Measurements from ENCODE around the gene MLLT3.

GRCh38 chr9:20404192-20404813 is 218.0 kb downstream of the MLLT3 start:
- no peak for TF ChIP-seq SPI1 (IDR thresholded peaks at IDR 0.05; ENCODE audit: low read depth, low read length)
- TF ChIP-seq POLR2A (IDR thresholded peaks at IDR 0.05; ENCODE audit: low read depth, low read length) = no peak
